Thoracic aorta (tissue), 2 donors: ENCODE measurements around the gene CLTB. TPM values are rescaled to one million over a fixed set of nuclear protein-coding genes. Genes with fewer than 3 reads are reported as not detected.

Source experiments
- ATAC-seq: fragments of 150-250 bp; one replicate; pipeline ENCODE4 v1.8.0; 2017; ENCODE audit warnings: low read depth; ENCODE audit not compliant: insufficient number of reproducible peaks, low FRiP score
- DNase-seq: peaks from one replicate; pipeline ENCODE4 v3.0.0-alpha.2; 2020; ENCODE audit warnings: low spot score
- H3K27ac ChIP-seq, 2 donors: fragments of 200-600 bp; sonication (generic); 1 replicate in 1 of 2; 2 replicates in 1 of 2; pipeline ENCODE4 v1.5.1; 2016; ENCODE audit warnings: mild to moderate bottlenecking in 2 of 2, moderate library complexity in 2 of 2
- H3K27me3 ChIP-seq: fragments of 200-600 bp; sonication (generic); replicated peaks from 2 replicates; pipeline ENCODE4 v1.6.0; 2016; ENCODE audit warnings: mild to moderate bottlenecking; ENCODE audit not compliant: insufficient read depth
- H3K36me3 ChIP-seq: fragments of 200-600 bp; sonication (generic); one replicate; pipeline ENCODE4 v1.5.1; 2016
- H3K4me1 ChIP-seq, 2 donors: fragments of 200-600 bp; sonication (generic); 1 replicate in 1 of 2; 2 replicates in 1 of 2; pipeline versions ENCODE4 v1.5.1 to v1.6.0; 2016; ENCODE audit warnings: low read depth in 2 of 2, mild to moderate bottlenecking in 1 of 2; ENCODE audit not compliant: control insufficient read depth in 1 of 2
- H3K4me3 ChIP-seq: fragments of 200-600 bp; sonication (generic); 2 replicates; pipeline ENCODE4 v1.5.1; 2016; ENCODE audit warnings: mild to moderate bottlenecking
- H3K9me3 ChIP-seq: fragments of 200-600 bp; sonication (generic); 2 replicates; pipeline ENCODE4 v1.5.1; 2016
- total RNA-seq, 2 donors: library from RNA; depleted of rRNA; stranded (reverse); fragments of >200 nt; gene quantifications; one replicate each; pipeline versions ENCODE4 v1.1.0 to v1.2.3, GENCODE V29; 2016
- TF ChIP-seq, protein P1 (sequence below): fragments of 200-600 bp; sonication (generic); IDR thresholded peaks from one replicate; pipeline ENCODE4 v1.5.1; 2019; ENCODE audit warnings: antibody characterized with exemption

Gene CLTB
- total RNA-seq, 2 donors from 2014 or later: 155 to 192 TPM

DNA sequence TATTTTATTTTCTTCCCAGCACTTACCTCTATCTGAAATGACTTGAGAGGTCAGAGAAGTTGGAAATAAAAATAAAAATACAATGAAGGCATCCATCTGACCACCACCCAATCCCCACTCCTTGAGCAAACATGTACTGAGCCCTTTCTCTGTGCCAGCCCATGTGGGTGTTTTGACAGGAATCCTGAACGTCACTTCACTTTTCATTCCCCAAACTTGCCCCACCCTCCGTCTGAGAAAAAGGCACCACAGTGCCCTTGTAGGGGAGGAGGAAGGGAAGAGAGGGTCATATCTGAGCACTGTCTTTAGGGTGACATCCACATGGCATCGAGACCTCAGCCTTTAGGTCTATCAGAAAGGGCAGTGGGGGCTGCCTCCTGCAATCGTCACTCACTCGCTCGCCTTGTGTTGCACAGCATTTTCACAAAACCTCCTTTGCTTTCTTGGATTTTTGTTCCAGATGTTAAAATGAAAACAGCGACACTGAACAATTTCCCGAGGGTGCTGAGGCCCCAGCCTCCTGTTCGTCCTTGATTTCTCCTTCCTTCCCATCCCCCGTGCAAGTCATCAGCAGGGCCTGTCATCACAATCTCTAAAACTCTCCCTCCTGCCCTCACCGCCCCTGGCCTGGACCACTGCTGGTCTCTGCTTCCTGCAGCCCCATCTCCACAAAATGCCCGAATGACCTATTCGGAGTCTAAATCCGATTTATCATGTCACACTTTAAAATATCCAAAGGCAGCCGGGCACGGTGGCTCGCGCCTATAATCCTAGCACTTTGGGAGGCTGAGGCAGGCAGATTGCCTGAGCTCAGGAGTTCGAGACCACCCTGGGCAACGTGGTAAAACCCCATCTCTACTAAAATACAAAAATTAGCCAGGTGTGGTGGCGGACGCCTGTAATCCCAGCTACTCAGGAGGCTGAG, 14.8 kb downstream of the CLTB start:
- Histone ChIP-seq H3K9me3 (no peaks in the 10 kb centered on the region), H3K27ac (no peak overlapping the region), H3K27me3 (no peaks in the 10 kb centered on the region), H3K36me3 (peaks cover 4% of the 10 kb centered on the region), H3K4me3 (no peak overlapping the region), H3K4me1 (no peaks in the 10 kb centered on the region)
- ATAC-seq: no peak
- DNase-seq: no peak
- TF ChIP-seq, protein P1, sequence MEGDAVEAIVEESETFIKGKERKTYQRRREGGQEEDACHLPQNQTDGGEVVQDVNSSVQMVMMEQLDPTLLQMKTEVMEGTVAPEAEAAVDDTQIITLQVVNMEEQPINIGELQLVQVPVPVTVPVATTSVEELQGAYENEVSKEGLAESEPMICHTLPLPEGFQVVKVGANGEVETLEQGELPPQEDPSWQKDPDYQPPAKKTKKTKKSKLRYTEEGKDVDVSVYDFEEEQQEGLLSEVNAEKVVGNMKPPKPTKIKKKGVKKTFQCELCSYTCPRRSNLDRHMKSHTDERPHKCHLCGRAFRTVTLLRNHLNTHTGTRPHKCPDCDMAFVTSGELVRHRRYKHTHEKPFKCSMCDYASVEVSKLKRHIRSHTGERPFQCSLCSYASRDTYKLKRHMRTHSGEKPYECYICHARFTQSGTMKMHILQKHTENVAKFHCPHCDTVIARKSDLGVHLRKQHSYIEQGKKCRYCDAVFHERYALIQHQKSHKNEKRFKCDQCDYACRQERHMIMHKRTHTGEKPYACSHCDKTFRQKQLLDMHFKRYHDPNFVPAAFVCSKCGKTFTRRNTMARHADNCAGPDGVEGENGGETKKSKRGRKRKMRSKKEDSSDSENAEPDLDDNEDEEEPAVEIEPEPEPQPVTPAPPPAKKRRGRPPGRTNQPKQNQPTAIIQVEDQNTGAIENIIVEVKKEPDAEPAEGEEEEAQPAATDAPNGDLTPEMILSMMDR: no peak

DNA sequence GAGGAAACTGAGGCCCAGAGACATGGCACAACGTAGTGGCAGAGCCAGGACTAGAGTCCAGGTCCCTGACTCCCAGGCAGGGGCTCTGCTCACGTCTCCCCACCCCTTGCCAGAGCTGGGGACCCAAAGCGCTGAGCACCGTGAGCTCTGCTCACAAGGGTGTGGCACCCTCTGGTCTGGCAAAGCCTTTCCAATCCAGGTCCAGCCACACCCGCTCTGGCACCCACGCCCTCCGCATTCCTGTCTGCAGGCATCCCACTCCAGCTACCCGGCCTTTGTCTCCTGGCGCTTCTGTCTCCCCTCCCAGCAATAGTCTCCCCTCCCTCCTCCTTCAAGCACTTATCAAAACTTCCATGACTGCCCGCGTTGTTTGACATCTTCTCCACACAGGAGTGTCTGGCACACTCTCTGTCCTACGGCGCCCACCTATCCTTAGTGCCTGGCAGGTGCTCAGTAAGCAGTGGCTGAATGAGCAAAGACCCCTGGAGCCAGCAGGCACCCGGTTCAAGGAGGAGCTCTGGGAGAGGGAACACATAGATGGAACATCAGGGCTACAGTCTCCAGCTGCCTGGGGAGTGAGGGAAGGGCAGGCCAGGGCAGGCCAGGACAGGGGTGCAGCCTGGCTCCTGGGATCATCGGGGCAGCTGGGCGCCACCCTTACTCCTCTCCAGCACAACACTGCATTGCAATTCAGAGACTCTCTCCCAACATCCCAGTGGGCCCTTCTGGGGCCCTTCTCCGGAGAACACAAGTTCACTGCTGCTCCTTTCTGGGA, 15.8 kb downstream of the CLTB start:
- no peaks in the 10 kb centered on the region for H3K27me3 ChIP-seq
- TF ChIP-seq, protein P1: no peak
- H3K4me3 ChIP-seq: no peak overlapping the region
- H3K27ac ChIP-seq: no peak overlapping the region
- ATAC-seq: no peak
- no peak for DNase-seq
- H3K36me3 ChIP-seq: peaks cover 4% of the 10 kb centered on the region
- H3K9me3 ChIP-seq: no peaks in the 10 kb centered on the region
- H3K4me1 ChIP-seq: no peaks in the 10 kb centered on the region

DNA sequence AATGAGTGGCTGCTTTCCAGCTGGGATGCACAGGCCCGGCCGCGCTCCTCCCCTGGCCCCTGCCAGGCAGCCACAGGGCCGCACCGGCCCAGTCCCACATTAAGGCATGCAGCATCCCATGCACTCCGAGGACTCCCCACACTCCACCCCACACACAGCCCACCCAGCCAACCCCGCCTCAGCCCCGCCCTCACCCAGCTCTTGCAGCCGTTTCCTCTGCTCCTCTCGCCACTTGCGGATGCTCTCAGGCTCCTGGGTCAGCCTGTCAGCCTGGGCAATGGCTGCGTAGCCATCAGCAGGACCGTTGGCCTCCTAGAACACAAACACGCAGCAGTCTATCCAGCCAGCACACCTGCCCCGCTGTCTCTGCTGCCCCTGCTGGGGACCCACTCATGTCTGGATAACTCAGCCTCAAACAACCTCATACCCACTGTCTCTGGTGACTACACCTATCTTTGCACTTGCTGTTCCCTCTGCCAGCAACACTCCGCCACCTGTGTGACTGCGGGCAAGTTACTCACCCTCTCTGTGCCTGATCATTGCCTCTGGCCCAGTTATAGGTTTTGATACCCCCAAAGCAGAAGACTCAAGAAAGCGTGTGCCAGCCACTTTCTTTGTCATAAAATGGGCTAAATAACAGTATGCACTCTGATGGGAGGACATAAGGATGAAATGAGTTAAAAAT, 18.5 kb downstream of the CLTB start:
- TF ChIP-seq, protein P1: no peak
- Histone ChIP-seq H3K9me3 (no peaks in the 10 kb centered on the region), H3K36me3 (peaks cover 9% of the 10 kb centered on the region), H3K27me3 (no peaks in the 10 kb centered on the region), H3K4me1 (no peaks in the 10 kb centered on the region), H3K27ac (no peak overlapping the region), H3K4me3 (no peak overlapping the region)
- no peak for DNase-seq
- no peak for ATAC-seq

DNA sequence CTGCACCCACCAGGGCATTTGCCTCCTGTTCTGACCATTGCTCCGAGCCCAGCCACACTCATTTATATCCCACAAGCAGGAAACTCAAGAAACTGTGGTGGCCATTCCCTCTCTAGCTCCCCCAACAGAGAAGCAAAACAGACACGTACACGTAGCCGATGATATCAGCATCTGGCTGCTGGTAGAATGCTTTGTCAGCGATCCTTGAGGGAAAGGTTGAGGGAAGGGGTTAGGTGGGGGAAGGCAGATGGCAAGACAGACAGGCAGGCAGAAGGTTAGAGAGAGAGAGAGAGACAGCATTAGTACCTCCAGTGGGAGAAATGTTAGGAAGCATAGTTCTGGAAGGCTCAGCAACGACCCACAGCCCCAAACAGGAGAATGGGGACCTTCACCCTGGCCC, 20.0 kb downstream of the CLTB start:
- Histone ChIP-seq H3K27ac (no peak overlapping the region), H3K4me3 (no peak overlapping the region), H3K4me1 (no peaks in the 10 kb centered on the region), H3K9me3 (no peaks in the 10 kb centered on the region), H3K27me3 (no peaks in the 10 kb centered on the region), H3K36me3 (peaks cover 25% of the 10 kb centered on the region)
- ATAC-seq (no peak), DNase-seq (no peak)
- TF ChIP-seq, protein P1: no peak
